K562 (cell line): ENCODE results near the gene RHOC. TPM values are rescaled to one million over a fixed set of nuclear protein-coding genes. Genes with fewer than 3 reads are reported as not detected.

Source experiments
- DMBX1 ChIP-seq: fragments of 250-450 bp; sonication (Bioruptor Pico); IDR thresholded peaks from 2 replicates; pipeline ENCODE4 v1.8.0; 2022; ENCODE audit warnings: inconsistent platforms, mild to moderate bottlenecking, moderate library complexity, borderline replicate concordance
- FOXK2 ChIP-seq, 2 experiments: fragments of 450-650 bp; IDR thresholded peaks in 1 of 2; conservative IDR thresholded peaks in 1 of 2; 2 replicates each; pipeline ENCODE4 v1.6.1; 2016; ENCODE audit warnings: low read depth in 2 of 2, mild to moderate bottlenecking in 1 of 2
- NFE2 ChIP-seq: IDR thresholded peaks from 2 replicates; pipeline ENCODE4 v1.6.1; 2014; ENCODE audit warnings: antibody characterized with exemption, low read depth
- PCBP2 ChIP-seq: fragments of 200-400 bp; formaldehyde crosslinking; IDR thresholded peaks from 2 replicates; pipeline ENCODE4 v1.6.1; 2018; ENCODE audit warnings: low read length, low read depth, mild to moderate bottlenecking, moderate library complexity; ENCODE audit not compliant: poor library complexity, severe bottlenecking
- PHB2 ChIP-seq: fragments of 450-650 bp; IDR thresholded peaks from 2 replicates; pipeline ENCODE4 v1.6.1; 2017; ENCODE audit warnings: low read depth
- RREB1 ChIP-seq: fragments of 250-450 bp; sonication (Bioruptor Pico); IDR thresholded peaks from 2 replicates; pipeline ENCODE4 v1.4.0; 2020
- SRF ChIP-seq, 2 experiments: fragments of 250-450, 450-650 bp in 1 of 2; sonication (Bioruptor Pico) in 1 of 2; sonication (generic) in 1 of 2; formaldehyde crosslinking; IDR thresholded peaks; 2 replicates each; pipeline versions ENCODE4 v1.5.0 to v1.5.1; 2020 to 2022; ENCODE audit warnings: mild to moderate bottlenecking in 1 of 2, missing genetic modification reagents in 1 of 2
- TCF15 ChIP-seq: fragments of 250-450 bp; sonication (Bioruptor Pico); IDR thresholded peaks from 2 replicates; pipeline ENCODE4 v1.8.0; 2022; ENCODE audit warnings: moderate library complexity, mild to moderate bottlenecking, inconsistent platforms
- TOE1 ChIP-seq, 2 experiments: fragments of 450-650 bp in 1 of 2; sonication (generic) in 1 of 2; formaldehyde crosslinking in 1 of 2; IDR thresholded peaks; 2 replicates each; pipeline versions ENCODE4 v1.7.1 to v1.8.0; 2016 to 2022; ENCODE audit warnings: borderline replicate concordance in 2 of 2, mild to moderate bottlenecking in 2 of 2, antibody characterized with exemption in 1 of 2, inconsistent platforms in 1 of 2, low read depth in 1 of 2, missing genetic modification reagents in 1 of 2, moderate library complexity in 1 of 2
- ZC3H11A ChIP-seq: IDR thresholded peaks from 2 replicates; pipeline ENCODE4 v1.6.1; 2012; ENCODE audit warnings: low read depth, low read length, improper control_type of control experiment
- polyA plus RNA-seq, 8 experiments: library from polyadenylated mRNA; depleted of rRNA in 4 of 8; stranded (reverse) in 5 of 8; unstranded in 3 of 8; fragments of >200 nt; fragmentation: Nextera tagmentation in 2 of 8; fragmentation: Illumina TruSeq in 1 of 8; extraction: Ambion mirVana in 2 of 8; extraction: Trizol in 1 of 8; gene quantifications; 2 replicates each; pipeline versions ENCODE4 v1.2.1 to v1.2.3, GENCODE V29; 2011 to 2014; ENCODE audit warnings: inconsistent platforms in 1 of 8, missing spikeins in 1 of 8
- total RNA-seq, 7 experiments: library from RNA; depleted of rRNA in 6 of 7; stranded (reverse); fragments of >200 nt in 6 of 7; fragmentation: Illumina TruSeq in 2 of 7; extraction: Trizol in 2 of 7; gene quantifications; 2 replicates each; pipeline versions ENCODE4 v1.2.1 to v1.2.3, GENCODE V29; 2011 to 2021; ENCODE audit warnings: low replicate concordance in 1 of 7
- TF ChIP-seq, protein P1 (sequence below): fragments of 250-450 bp; sonication (Bioruptor Pico); IDR thresholded peaks from 2 replicates; pipeline ENCODE4 v1.5.0; 2021; ENCODE audit warnings: mild to moderate bottlenecking, moderate library complexity
- TF ChIP-seq, protein P2 (sequence below): fragments of 450-650 bp; formaldehyde crosslinking; IDR thresholded peaks from 2 replicates; pipeline ENCODE4 v1.4.0; 2022; ENCODE audit warnings: mild to moderate bottlenecking, moderate library complexity

The RHOC gene
- total and polyA plus RNA-seq, 9 of the 15 experiments (the other 6 are each of a cell fraction or from before 2014, with no cell fraction given), result 35.2 to 364 (median 204) TPM

GRCh38 chr1:112672842-112673241 is 34.1 kb downstream of the RHOC start (continued):
- TF ChIP-seq, protein P1, sequence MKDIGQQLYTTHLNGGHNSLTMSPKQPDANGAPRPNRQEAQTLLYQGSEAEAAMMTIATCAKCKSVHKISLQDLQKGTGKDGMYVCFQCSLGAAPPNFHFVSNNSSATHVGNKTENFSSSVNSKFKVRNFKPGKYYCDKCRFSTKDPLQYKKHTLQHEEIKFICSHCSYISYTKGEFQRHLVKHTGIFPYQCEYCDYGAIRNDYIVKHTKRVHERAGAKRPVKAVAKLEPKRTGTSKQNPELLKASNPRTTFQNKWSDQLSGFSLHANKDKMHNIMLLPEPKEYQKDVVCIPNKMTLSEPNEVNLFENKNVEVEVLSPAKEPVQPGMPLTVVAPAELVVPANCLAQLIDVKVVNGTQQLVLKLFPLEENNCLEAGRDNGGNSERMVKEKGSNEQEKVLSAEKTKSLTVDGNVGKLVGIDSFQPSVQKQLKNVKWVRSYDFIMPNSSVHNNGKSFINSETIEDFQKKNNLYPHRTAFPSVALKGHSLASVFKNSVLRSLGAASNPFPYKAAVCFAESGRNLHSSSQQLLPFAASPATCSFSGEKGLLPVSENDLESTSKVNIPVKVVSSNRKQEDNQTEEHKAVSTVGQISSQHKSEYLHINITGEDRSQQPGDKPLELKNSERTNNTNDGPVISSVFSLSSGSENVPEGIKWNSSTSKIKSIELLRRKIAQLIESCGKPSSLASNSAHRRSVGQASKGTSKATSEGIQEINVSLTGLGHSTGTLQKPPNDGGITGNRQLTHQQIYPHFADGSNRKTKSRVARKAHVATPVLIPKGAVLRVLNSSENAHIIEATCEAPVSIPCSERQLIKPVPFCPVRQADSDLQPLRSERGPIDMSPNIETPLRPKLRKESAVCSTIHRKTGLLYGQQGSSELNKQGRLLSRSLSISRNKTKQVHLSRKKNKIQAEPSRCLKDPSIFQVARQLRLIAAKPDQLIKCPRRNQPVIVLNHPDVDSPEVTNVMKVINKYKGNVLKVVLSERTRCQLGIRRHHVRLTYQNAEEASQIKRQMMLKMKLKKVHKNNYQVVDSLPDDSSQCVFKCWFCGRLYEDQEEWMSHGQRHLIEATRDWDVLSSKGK (CRISPR knock-in tag), result no peak
- no peak for TF ChIP-seq PHB2
- no peak for TF ChIP-seq ZC3H11A
- no peak for TF ChIP-seq PCBP2
- TF ChIP-seq SRF (CRISPR knock-in tag; IDR thresholded peaks at IDR 0.05), result no peak
- TF ChIP-seq TCF15 (CRISPR knock-in tag), result no peak
- 0 out of 2 replicates have a peak, but pooled peaks have one; percentile 22 for TF ChIP-seq DMBX1
- no peak for TF ChIP-seq RREB1 (CRISPR knock-in tag)
- TF ChIP-seq FOXK2 (conservative IDR thresholded peaks at IDR 0.05 in 1 of 2, IDR thresholded peaks at IDR 0.05 in 1 of 2; ENCODE audit: low read depth in 2 of 2), result peak in 1 of 2 experiments; percentile 63; a peak in 1 of 4 replicates
- TF ChIP-seq, protein P2, sequence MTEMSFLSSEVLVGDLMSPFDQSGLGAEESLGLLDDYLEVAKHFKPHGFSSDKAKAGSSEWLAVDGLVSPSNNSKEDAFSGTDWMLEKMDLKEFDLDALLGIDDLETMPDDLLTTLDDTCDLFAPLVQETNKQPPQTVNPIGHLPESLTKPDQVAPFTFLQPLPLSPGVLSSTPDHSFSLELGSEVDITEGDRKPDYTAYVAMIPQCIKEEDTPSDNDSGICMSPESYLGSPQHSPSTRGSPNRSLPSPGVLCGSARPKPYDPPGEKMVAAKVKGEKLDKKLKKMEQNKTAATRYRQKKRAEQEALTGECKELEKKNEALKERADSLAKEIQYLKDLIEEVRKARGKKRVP, result no peak
- TF ChIP-seq NFE2, result no peak
- no peak for TF ChIP-seq TOE1 (IDR thresholded peaks at IDR 0.05; ENCODE audit: borderline replicate concordance)
- TF ChIP-seq TOE1 (CRISPR knock-in tag; IDR thresholded peaks at IDR 0.05; ENCODE audit: borderline replicate concordance, low read depth), result no peak
